GM19324 (cell line): Measurements from ENCODE around the gene PRKAA2.

Experiments used
- ATAC-seq: cut with Tn5 transposase; IDR thresholded peaks from one replicate; pipeline ENCODE4 v1.9.1; 2021; ENCODE audit warnings: mild to moderate bottlenecking, moderate library complexity; ENCODE audit not compliant: unreplicated experiment, low FRiP score

PRKAA2 gene

DNA sequence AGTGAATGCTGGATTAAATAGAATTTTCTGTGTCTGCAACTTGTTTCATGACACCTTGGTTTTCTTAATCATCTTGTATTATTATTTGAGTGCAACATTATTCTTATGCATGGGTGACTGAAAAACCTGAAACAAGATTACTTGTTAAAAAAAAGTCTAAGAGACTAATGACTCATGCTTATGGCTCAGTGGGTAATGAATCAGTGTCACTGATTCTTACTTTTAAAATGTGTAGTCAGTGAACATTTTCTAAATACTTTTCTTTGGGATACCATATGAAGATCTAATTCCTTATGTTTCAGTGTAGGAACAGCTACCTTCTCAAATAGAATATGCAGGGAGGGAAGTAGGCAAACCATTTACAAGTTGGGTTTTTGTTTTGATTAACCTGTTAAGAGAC is 65.5 kb downstream of the PRKAA2 start:
- ATAC-seq = no peak

DNA sequence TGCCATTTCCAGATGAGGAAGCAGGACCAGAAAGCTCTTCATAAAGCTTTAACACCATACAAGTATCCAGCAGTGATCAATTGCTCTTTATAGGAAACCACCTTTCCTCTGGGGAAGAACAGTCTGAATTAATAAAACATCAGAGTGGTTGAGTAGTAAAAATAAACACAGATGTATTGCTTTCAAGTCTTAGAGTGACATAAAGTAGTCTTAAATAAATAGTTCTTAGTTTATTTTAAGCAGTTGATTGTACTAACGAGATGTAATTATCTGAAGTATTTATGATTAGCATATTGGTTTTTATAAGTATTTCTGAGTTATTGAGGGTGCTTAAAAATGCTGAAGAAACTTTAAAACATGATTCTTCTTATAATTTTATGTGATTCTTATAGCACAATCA is 67.0 kb downstream of the PRKAA2 start:
- no peak for ATAC-seq

DNA sequence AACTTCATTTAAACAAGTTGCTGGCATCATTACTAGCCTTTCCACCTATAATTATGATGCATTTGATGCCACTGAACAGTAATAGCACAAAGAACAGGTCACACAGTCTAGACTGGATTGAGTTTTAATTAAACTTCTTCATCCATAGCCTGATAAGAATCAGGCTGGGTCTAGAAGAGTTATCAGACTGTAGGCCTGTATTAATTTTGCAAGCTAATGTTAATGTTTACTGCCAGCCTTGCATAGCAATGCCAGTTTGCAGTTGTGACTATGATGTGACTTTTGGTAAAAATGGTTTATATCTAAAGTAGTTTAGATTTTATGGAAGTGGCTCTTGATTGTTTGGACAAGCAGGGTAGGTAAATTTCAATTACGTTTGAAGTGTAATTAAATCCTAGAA is 68.0 kb downstream of the PRKAA2 start:
- no peak for ATAC-seq

DNA sequence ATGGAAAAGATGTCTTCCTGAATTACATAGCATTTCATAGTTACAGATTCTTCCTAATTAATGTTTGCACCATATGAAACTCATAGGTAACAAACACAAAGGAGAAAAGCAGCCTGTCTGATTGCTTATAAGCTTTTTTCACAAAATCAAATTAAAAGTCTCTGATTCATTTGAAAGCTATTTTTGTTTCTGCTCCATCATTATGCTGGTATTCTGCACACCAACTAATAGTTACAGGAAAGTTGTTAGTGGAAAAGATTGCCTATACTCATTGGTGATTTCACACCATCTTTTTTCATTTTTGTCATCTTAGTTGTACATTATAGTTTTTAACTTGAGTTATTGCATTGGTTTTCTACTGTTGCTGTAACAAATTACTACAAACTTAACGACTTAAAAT is 70.0 kb downstream of the PRKAA2 start:
- no peak for ATAC-seq

DNA sequence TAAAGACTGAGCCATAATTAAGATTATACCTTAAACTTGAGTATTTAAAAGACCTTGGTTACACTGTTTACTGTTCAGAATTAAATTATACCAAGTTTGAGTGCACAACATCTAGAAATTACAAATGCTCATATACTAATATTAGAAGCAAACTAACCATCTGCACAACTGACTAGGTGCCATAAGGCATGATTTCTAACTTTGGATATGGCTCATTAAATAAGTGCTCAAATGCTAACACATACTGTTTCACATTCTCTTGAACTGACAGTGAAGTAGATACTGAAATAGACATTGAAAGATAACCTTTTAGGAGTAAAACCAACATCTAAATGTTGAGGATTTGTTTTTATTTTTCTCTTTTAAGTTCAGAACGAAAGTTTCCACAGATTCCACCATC is 74.1 kb downstream of the PRKAA2 start:
- ATAC-seq = no peak

DNA sequence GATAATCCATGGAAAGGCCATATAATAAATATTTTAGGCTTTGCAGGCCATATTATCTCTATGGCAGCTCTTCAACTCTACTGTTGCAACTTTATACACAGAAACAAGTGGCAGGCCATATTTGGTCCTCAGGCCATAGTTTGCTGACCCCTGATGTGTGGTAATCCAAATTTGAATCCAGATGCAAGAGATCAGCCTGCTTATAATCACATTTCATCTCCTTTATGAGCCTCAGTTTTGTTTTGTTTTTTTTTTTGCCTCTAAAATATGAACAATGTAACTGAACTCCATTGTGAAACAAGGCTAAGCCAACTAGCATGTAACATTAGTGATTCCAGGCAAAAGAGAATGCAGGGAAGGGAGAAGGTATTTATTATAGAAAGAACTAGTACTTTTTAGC is 81.6 kb downstream of the PRKAA2 start:
- no peak for ATAC-seq

DNA sequence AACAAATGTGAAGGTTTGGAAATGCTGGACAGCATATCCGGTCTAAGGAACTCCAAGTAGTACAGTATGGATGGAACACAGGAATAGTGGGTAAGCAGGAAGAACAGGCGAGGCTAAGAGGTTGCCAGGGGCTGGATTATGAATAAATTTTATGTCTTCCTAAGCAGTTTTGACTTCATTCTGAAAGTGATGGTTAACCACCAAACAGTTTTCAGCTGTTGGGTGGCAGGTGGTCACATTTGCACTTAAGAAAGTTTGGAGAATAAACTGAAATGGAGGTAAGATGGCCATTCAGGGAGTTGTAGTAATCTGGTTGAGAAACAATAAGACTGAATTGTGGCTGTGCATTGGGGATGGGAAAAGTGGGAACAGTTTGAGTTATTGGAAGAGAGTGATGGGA is 83.8 kb downstream of the PRKAA2 start:
- ATAC-seq = no peak

DNA sequence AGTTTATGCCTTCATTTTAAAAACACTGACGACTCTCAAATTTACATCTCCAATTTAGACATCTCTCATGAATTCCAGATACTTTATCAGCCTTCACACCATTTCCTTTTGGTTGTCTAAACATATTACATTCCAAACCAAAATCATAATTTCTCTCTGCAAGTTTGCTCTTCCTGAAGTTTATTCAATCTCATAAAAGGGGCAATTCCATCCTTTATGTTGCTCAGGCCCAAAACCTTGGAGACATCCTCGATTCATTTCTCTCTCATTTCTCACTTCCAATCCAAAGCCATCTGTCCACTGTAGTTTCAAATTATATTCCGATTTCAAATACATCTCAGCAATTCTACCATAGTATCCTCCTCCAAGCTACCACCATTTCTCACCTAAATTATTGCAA is 100.1 kb downstream of the PRKAA2 start:
- no peak for ATAC-seq

DNA sequence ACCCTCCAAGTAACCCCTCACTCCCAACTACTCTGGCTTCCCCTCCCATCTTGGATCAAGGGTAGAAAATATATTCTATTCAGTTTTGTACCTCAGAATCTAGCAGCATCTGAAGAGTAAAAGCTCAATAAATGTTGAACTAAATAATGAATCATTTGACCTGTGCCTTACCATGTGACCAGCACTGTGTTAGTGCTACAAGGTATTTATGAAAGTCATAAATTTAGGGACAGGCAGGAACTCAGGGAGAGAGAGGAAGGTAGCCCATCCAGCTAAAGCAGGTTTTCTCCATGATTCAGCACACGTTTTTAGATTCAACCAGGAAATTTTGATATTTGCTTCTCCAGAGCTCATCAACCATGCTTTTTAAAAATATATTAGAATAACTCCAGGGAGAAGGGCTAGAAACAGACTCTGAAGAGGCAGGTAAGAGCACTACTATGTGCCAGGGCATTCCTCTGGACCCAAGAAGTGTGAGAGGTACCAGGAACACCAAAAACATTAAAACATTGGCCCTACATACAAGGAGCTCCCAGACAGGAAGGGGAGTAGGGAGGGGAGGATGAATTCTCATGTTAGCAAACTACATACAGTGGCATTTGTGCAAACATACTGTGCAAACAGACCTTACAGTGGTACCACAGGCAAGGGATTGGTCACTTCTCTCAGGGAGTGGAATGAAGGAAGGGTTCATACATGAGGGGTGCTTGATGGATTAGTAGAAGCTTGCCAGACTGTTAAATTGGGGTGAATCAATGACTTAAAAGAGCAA is 109.8 kb downstream of the PRKAA2 start:
- no peak for ATAC-seq

DNA sequence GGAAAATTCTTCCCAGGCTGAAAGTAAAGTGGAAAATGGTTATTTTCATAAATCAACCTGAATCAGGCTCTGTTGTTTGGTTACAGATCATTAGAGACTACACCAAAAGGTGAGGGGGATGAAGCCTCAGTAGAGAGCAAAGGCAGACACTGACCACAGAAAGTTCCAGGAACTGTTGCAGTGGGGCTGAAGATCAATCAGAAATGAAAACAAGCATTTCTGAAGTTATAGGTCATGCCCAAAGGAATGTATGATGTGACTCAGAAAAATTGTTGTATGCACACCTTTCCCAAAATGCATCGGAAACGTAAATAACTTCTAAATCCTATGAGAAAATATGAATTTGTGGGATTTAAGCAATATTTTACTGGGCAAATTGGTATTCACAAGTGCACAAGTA is 110.8 kb downstream of the PRKAA2 start:
- no peak for ATAC-seq

DNA sequence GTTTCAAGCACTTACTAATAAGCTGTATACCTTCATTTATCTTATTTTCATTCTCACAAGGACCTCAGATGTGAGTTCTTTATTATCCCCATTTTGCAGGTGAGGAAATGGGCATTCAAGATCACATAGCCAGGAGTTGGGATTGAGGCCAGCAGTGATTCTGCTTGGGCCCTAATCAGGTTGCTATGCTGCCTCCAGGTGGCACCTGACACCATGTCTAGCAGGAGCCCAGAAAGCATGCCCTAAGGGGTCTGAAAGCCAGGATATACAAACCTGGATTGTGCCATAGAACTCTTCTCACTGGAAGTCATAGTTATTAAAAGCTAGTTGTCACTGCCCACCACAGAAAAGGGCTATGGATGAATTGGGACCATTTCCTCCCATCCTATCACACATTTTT is 113.0 kb downstream of the PRKAA2 start:
- no peak for ATAC-seq

DNA sequence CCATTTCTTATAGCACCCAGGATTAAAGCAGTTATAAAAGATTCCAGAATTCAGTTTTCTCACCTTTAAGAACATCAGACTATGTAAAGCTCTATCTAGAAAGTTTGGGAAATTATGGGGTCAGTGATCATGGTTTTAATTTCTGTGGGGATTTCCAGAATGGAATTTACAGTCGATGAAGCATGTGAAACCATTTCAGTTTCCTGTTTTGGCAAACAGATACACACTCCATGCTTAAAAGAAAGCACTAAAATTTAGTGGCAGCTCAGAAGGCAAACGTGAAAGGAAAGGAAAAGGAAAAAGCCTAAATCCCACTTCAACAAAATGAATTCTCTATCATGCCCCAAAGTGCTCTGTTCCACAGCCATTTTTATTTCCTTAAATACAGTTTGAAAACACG is 113.7 kb downstream of the PRKAA2 start:
- ATAC-seq = no peak
